PC-3 (cell line): ENCODE results near the gene IQSEC3.

Experiments
- EZH2 ChIP-seq: fragments of 300-600 bp; sonication (generic); IDR thresholded peaks from one replicate; pipeline ENCODE4 v1.6.1; 2017; ENCODE audit warnings: antibody characterized with exemption, mild to moderate bottlenecking, low read length; ENCODE audit not compliant: unreplicated experiment
- EZH2phosphoT487 ChIP-seq: fragments of 300-600 bp; sonication (generic); IDR thresholded peaks from 2 replicates; pipeline ENCODE4 v1.6.1; 2018; ENCODE audit warnings: mild to moderate bottlenecking, antibody characterized with exemption, low read length, borderline replicate concordance
- TF ChIP-seq, protein P1 (sequence below): fragments of 300-600 bp; sonication (generic); conservative IDR thresholded peaks from 2 replicates; pipeline ENCODE4 v1.5.1; 2017; ENCODE audit warnings: antibody characterized with exemption, low read depth, mild to moderate bottlenecking, low read length

DNA sequence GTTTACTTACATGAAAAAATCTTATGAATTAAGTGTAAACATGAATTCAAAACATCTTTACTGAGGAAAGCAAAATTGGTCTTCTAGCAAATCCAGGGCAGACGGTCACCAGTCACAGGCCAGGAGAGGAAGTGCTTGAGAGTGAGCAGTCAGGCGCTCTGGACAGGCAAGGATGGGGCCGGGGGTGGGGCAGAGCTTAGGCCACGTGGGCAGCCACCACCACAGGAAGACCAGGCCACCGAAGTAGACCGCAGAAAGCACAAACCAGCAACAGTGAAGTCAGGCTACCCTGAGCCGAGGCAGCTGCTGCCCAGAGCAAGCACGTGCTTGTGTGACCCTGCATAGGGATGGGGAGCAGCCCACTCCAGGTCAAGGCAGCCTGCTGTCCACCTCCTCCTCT is 113.9 kb downstream of the IQSEC3 start:
- TF ChIP-seq, protein P1, sequence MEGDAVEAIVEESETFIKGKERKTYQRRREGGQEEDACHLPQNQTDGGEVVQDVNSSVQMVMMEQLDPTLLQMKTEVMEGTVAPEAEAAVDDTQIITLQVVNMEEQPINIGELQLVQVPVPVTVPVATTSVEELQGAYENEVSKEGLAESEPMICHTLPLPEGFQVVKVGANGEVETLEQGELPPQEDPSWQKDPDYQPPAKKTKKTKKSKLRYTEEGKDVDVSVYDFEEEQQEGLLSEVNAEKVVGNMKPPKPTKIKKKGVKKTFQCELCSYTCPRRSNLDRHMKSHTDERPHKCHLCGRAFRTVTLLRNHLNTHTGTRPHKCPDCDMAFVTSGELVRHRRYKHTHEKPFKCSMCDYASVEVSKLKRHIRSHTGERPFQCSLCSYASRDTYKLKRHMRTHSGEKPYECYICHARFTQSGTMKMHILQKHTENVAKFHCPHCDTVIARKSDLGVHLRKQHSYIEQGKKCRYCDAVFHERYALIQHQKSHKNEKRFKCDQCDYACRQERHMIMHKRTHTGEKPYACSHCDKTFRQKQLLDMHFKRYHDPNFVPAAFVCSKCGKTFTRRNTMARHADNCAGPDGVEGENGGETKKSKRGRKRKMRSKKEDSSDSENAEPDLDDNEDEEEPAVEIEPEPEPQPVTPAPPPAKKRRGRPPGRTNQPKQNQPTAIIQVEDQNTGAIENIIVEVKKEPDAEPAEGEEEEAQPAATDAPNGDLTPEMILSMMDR, result no peak
- TF ChIP-seq EZH2 (no peak), EZH2phosphoT487 (no peak)
